Calu3 (cell line): ENCODE results near the gene KRTAP10-4. TPM values are rescaled to one million over a fixed set of nuclear protein-coding genes. Genes with fewer than 3 reads are reported as not detected.

Experiments used
- BruUV-seq: library from RNA; stranded (reverse); fragments of 400-500 nt; replicated peaks from 2 replicates; lab custom pipeline; 2021; lab: Mats Ljungman, UMichigan
- CTCF ChIA-PET: fragments of 300-600 bp; sonication (Branson Sonifier 250); formaldehyde crosslinking; loops from one replicate; lab custom pipeline; 2022; ENCODE audit warnings: antibody characterized with exemption; lab: Charles Lee
- DNase-seq: peaks from one replicate; pipeline ENCODE4 v3.0.0; 2022
- H3K27ac Mint-ChIP-seq: one replicate; pipeline ENCODE4 v1.8.0; 2022; ENCODE audit warnings: mixed read lengths; ENCODE audit not compliant: unreplicated experiment
- H3K27me3 Mint-ChIP-seq: one replicate; pipeline ENCODE4 v1.8.0; 2022; ENCODE audit warnings: mixed read lengths; ENCODE audit not compliant: unreplicated experiment
- H3K36me3 Mint-ChIP-seq: one replicate; pipeline ENCODE4 v1.8.0; 2022; ENCODE audit warnings: mild to moderate bottlenecking, moderate library complexity, mixed read lengths; ENCODE audit not compliant: insufficient read depth, unreplicated experiment
- H3K4me1 Mint-ChIP-seq: one replicate; pipeline ENCODE4 v1.8.0; 2022; ENCODE audit warnings: mild to moderate bottlenecking, low read depth, mixed read lengths; ENCODE audit not compliant: unreplicated experiment
- H3K4me3 Mint-ChIP-seq: one replicate; pipeline ENCODE4 v1.8.0; 2022; ENCODE audit warnings: mild to moderate bottlenecking, low read depth, moderate library complexity, mixed read lengths; ENCODE audit not compliant: unreplicated experiment
- H3K9me3 Mint-ChIP-seq: one replicate; pipeline ENCODE4 v1.8.0; 2022; ENCODE audit warnings: low read depth, mixed read lengths; ENCODE audit not compliant: unreplicated experiment
- intact Hi-C: fragments of 100-400 bp; cut with micrococcal nuclease; formaldehyde crosslinking; loops from one replicate; pipeline ENCODE4 v1.10.0; 2022; ENCODE audit not compliant: unreplicated experiment
- total RNA-seq: library from RNA; stranded (reverse); gene quantifications from 2 replicates; pipeline ENCODE4 v1.2.3, GENCODE V29; 2022
- TF ChIP-seq, protein P1 (sequence below): fragments of 200-600 bp; IDR thresholded peaks from one replicate; pipeline ENCODE4 v1.8.0; 2022; ENCODE audit warnings: antibody characterized with exemption; ENCODE audit not compliant: unreplicated experiment

Gene KRTAP10-4
- total RNA-seq, 1 experiment from 2014 or later, result not detected

DNA sequence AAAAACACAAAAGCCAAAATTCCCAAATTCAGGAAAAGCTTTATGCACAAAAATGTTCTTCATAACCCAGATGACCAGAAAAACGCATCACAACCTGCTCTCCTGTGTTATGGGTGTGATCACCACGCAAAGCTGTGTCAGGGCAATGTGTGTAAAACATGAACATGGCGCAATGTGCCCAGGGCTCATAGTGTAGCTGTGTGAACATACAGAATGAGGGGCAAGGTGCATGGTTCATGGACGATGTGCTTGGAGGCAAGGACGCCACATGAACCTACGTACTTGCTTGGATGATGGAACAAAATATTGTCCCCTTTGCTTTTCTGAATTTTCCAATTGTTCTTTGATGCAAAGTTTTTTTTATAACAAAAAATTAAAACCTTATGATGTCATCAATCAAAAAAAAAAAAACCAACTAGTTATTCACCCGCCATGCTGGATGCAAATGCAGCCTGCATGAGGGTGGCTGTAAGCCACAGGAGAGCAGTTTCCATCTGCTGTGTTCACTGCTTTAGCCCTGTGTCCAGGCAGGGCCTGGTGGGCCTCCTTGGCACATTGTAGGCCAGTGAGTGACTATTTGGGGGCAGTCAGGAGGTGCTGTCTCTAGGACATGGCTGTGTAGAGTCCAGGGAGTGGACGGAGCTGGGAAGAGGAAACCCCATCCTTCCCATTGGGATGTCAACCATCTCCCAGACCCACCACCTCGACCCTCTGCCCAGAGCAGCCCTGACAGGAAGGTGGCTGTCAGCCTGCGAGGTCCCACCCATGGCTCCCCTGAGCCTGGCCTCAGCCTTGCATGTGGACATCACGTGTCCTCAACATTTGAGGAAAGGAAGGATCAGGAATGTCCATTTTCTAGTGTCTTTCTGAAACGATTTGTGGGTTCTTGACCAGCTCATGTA, 47.2 kb upstream of the KRTAP10-4 start:
- CTCF ChIA-PET, result no interaction called here
- Mint-ChIP-seq H3K9me3 (no peaks in the 10 kb centered on the region), H3K27ac (no peak overlapping the region), H3K4me3 (no peak overlapping the region), H3K4me1 (no peaks in the 10 kb centered on the region), H3K27me3 (peaks cover 28% of the 10 kb centered on the region), H3K36me3 (no peaks in the 10 kb centered on the region)
- intact Hi-C loops, result no loop called here
- TF ChIP-seq, protein P1, sequence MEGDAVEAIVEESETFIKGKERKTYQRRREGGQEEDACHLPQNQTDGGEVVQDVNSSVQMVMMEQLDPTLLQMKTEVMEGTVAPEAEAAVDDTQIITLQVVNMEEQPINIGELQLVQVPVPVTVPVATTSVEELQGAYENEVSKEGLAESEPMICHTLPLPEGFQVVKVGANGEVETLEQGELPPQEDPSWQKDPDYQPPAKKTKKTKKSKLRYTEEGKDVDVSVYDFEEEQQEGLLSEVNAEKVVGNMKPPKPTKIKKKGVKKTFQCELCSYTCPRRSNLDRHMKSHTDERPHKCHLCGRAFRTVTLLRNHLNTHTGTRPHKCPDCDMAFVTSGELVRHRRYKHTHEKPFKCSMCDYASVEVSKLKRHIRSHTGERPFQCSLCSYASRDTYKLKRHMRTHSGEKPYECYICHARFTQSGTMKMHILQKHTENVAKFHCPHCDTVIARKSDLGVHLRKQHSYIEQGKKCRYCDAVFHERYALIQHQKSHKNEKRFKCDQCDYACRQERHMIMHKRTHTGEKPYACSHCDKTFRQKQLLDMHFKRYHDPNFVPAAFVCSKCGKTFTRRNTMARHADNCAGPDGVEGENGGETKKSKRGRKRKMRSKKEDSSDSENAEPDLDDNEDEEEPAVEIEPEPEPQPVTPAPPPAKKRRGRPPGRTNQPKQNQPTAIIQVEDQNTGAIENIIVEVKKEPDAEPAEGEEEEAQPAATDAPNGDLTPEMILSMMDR, result no peak
- BruUV-seq, result no TSS peak
- no peak for DNase-seq

DNA sequence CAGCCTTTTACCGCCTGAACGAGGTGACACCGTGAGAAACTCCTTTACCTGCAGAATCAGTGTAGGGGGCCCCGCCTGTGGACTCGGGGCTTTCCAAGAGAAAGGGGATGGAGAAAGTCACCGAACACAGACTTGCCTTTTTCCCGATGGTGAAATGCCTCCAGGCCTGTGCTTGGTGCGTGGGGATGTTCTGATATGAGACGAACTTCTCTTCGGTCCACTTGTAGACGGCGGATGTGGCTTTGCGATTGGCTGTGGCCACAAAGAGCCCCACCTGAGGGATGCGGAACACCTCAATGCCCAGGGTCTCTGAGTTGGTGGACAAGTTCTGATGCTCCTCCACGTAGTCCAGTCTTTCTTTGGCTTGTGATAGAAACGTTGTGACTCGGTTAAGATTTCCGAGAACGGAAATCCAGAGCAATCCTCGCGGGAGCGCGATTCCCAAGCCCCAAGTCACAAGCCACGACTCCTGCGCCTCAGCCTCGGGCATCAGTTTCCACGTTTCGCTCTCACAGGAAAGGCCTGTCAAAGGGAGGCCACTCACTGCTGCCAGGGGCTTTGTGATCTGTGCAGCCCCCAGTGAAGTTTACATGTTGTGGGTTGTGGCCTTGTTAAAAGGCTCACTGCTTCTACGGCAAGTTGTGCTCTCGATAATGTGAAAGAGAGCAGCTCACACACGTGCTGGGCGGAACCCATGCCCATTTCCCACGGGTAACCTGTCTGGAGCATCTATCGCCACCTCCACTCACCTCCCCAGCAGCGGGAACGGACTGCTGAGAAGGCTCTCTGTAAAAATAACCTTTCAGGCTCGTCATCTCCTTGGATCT, 46.2 kb upstream of the KRTAP10-4 start:
- H3K36me3 Mint-ChIP-seq, result no peaks in the 10 kb centered on the region
- H3K4me3 Mint-ChIP-seq, result no peak overlapping the region
- no peak for DNase-seq
- no peaks in the 10 kb centered on the region for H3K9me3 Mint-ChIP-seq
- no TSS peak for BruUV-seq
- TF ChIP-seq, protein P1, result no peak
- H3K27me3 Mint-ChIP-seq, result peaks cover 38% of the 10 kb centered on the region
- no peaks in the 10 kb centered on the region for H3K4me1 Mint-ChIP-seq
- H3K27ac Mint-ChIP-seq, result no peak overlapping the region
- CTCF ChIA-PET, result no interaction called here
- intact Hi-C loops, result no loop called here

DNA sequence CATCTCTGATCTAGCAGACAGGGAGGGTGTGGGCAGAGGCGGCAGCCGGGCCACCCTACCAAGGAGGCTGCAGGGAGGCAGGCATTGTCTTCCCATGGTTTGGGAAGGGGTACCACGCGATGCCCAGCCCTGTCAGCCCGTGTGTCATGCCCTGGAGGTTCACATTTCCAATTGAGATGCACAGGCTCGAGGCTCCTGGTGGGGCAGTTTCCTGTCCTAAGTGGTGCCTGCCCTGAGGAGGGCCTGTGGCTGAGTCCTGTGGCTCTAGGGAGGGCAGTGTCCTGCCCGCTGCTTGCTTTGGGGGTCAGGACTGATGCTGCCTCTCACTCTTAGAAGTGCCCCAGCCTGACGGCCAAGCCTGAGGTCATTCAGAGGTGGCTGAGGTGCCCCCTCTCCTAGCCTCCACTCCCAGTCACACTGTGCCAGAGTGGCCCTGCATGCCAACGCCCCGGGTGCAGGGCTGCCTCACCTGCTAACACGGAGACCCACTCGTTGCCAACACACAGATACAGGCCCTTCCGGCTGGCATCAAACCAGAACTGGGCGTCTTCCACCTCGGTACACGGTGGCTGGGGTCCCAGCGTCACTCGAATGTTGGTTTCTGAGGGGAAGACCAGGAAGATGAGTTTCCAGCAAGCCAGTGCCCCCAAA, 45.4 kb upstream of the KRTAP10-4 start:
- Mint-ChIP-seq H3K36me3 (no peaks in the 10 kb centered on the region), H3K9me3 (no peaks in the 10 kb centered on the region), H3K4me1 (no peaks in the 10 kb centered on the region), H3K27me3 (peaks cover 41% of the 10 kb centered on the region), H3K27ac (no peak overlapping the region), H3K4me3 (no peak overlapping the region)
- no peak for DNase-seq
- CTCF ChIA-PET, result no interaction called here
- TF ChIP-seq, protein P1, result no peak
- intact Hi-C loops, result no loop called here
- BruUV-seq, result no TSS peak

DNA sequence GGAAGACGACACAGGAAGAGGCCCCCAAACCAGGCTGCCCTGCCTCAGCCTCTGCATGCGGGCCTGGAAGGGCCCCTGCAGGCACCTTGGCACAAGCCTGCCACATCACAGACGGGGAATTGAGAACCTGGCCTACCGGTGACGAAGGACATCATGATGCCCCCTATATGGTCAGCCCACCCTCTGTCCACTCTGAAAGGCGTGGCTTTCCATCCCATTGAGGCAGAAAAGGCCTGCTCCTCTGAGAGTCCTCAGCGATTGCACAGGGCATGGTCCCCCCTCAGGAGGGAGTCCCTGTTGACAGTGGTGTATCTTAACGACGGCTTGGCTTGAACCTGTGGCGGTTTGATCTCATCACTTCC, 44.9 kb upstream of the KRTAP10-4 start:
- no peak overlapping the region for H3K4me3 Mint-ChIP-seq
- CTCF ChIA-PET, result no interaction called here
- BruUV-seq, result no TSS peak
- TF ChIP-seq, protein P1, result no peak
- H3K9me3 Mint-ChIP-seq, result no peaks in the 10 kb centered on the region
- intact Hi-C loops, result no loop called here
- no peak for DNase-seq
- H3K4me1 Mint-ChIP-seq, result no peaks in the 10 kb centered on the region
- peaks cover 41% of the 10 kb centered on the region for H3K27me3 Mint-ChIP-seq
- no peaks in the 10 kb centered on the region for H3K36me3 Mint-ChIP-seq
- H3K27ac Mint-ChIP-seq, result no peak overlapping the region
